Prostate gland (tissue), 2 donors: ENCODE measurements around the gene SSRP1.

Experiments used
- CTCF ChIP-seq, 4 experiments: fragments of 200-600 bp in 2 of 4; fragments of 450-650 bp in 2 of 4; sonication (generic) in 2 of 4; IDR thresholded peaks; 1 replicate in 3 of 4; 2 replicates in 1 of 4; pipeline ENCODE4 v1.5.1; 2016 to 2019; ENCODE audit warnings: antibody characterized with exemption in 4 of 4, mild to moderate bottlenecking in 2 of 4, moderate library complexity in 2 of 4
- POLR2A ChIP-seq: fragments of 450-650 bp; IDR thresholded peaks from one replicate; pipeline ENCODE4 v1.6.1; 2016; ENCODE audit warnings: antibody characterized with exemption, mild to moderate bottlenecking
- POLR2AphosphoS5 ChIP-seq: sonication (generic); formaldehyde crosslinking; IDR thresholded peaks from one replicate; pipeline ENCODE4 v1.6.1; 2017; ENCODE audit warnings: antibody characterized with exemption

- TF ChIP-seq POLR2A (no peak), CTCF (IDR thresholded peaks at IDR 0.05) (no peak), POLR2AphosphoS5 (no peak)
Observed at GRCh38 chr11:57303280-57303989, 32.3 kb downstream of the SSRP1 start.
